HG03521 (cell line): ENCODE results near the gene TAB2.

Source experiments
- ATAC-seq: cut with Tn5 transposase; IDR thresholded peaks from one replicate; pipeline ENCODE4 v1.9.1; 2021; ENCODE audit warnings: mild to moderate bottlenecking, moderate library complexity; ENCODE audit not compliant: unreplicated experiment

TAB2 gene

DNA sequence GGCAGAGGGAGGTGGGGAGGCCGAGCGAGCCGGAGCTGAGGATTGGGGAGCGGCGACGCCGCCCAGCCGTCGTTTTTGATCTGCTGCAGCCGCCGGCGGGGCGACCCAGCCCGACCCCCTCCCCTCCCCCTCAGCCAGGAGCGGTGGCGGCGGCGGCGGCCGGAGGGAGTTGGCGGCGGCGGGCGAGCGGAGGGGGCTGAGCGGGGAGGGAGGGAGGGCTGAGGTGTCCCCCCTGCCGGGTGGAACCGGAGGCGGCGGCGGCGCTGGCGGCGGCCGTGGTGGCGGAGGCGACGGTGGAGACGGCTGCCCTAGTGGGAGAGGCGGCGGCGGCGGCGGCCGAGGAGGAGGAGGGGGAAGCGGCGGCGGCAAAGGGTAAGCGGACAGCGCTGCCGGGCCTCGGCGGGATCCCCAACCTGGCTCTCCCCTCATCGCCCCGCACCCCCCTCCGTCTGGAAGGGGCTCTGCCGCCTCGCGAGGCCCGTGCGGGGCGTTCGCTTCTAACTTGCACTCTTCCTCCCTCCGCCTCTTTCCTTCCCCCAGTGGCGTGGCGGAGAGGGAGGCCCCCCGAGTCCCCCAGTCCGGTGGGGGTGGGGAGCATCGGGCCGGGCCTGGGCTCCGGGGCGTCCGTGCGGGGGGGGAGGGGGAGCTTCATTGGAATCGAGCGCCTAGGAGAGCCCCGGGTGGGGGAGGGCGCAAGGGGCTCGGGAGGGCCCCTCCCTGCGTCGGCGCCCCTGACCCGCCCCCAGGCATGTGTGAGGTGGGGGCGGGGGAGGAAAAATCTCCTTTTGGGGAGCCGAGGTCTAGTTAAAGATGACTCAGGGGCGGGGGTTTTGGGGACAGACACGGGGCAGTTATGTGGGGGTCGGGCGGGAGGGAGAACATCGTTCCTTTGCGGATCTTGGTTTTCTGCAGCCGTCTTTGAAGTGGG lies at the start of gene TAB2:
Gene TAB2, plus strand, starts transcription at position 69 of the 928 bp plus-strand sequence. CDS start 52,286 bp downstream, outside the sequence.
- ATAC-seq = peak; percentile 23

- no peak for ATAC-seq
These were observed 49.4 kb upstream of the TAB2 start for GRCh38 chr6:149268146-149268545.

DNA sequence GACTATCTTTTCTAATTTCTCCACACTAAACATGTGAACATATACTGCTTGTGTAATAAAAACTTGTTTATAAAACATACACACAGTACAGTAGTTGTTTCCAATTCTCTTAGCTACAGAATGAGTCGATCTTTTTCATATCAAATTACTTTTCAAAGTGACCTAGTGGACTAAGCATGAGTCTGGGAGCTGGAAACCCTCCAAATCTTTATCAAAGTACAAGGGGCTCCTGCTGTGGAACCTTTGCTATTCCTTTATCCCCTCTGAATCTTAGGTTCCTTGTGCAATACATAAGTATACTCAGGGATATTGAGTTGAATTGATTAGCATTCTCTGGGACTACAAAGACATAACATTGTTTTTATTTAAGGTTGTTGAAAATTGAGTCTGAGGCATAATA lies 48.7 kb upstream of the TAB2 start:
- ATAC-seq = no peak

DNA sequence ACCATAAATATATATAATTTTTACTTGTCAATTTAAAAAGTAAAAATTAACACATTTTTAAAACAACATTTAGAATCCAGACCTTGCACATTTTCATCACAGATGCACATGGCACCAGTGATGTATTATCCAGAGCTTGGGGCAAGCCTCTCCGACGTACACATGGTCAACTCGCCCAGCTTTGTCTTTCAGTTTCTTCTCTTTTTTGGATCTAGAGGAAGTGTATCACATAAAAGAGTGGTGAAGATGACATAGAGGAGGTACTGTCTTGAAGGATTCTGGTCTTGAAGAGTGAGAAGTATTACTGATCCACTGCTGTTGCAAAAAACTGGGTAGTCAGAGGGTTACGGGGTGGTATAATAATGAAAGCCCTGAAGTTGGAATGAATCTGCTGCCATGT lies 46.9 kb upstream of the TAB2 start:
- no peak for ATAC-seq

DNA sequence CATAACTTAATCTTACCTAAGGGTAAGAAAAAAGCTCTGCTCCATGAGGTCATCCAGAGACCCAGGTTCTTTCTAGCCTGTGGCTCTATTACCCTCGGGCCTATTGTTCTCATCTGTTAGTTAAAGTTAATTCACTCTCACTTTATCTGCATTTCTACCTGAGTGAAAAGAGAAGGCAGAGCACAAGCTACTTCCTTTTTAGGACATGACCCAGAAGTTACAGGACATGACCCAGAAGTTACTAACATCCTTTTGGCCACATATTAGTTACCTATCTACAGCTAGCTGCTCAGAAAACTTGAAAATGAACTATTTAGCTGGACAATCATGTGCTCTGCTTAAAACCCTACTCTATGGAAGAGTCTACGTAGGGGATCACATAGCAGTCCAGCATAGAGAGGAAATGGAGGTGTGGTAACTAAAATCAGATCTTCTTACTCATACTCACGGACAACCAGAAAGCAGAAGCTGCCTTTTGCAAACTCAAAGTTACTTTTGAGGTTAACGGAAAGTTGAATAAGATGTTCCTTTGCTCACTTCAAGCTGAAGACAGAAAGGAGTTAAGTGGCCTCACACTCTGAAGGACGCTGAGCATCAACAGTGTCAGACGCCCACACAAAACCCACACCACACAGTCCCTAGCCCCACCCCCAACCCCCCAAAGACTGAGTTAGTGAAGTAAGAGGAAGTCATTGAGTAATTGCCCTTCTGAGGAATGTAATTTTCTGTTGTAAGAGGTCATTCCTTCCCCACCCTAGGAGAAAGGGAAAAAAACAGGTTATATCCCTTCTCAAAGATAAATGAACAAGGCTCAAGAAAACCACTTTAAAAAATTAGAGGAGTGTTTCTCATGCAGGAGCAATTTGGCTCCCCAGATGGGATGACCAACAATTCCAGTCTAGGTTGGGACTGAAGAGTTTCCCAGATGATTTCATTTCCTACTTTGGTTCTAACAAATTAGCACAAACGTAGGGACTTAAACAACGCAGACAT lies 45.9 kb upstream of the TAB2 start:
- peak; percentile 57 for ATAC-seq

DNA sequence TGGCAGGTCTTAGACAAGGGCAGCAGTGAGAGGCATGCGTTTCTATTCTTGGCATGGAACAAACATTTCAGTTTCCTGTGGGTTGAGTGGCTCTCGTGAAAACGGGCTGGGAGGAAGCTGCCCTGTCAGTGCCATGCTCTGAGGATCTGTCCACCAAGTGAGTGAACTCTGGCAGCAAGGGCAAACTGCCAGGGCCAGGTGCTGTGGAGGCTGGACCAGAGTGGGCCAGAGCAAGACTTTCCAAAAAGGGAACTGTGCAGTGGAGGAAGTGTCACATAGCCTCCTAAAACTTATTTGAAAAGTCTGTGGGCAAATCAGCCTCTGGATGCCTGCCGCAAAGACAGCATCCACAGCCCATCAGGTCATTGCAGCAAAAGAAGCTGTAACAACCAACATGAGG lies 44.2 kb upstream of the TAB2 start:
- ATAC-seq = no peak

DNA sequence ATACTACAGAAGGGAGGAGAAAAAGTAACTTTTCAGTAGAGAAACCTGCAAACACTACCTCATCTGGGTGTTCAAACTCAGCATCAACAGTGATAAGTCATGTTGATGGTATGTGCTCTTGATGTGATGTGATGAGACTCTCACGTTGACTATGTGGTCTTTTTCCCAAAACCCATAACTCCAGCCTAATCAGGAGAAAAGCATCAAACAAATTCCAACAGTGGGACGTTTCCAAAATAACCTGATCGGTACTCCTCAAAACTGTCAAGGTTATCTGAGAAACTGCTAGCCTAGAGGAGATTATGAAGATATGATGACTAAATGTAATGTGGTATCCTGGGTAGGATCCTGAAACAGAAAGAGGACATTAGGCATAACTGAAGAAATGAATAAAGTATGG lies 41.9 kb upstream of the TAB2 start:
- ATAC-seq = no peak

DNA sequence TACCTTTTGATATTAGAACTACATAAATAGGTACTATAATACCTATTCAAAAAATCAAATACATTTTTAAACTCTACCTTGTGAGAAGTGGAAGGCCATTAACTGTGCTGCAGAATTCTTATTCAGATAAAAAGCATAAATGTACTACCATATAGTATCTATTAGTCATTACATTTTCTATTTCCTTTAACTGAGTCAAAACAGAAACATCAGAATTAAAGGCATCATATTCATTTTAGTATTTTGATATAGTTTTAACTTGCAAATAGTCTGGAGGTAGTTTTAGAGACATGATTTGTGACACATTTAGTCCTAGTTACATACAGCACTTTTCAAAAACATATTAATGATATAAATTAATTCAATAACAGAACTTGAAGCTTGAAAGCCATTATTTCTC lies 39.9 kb upstream of the TAB2 start:
- no peak for ATAC-seq

DNA sequence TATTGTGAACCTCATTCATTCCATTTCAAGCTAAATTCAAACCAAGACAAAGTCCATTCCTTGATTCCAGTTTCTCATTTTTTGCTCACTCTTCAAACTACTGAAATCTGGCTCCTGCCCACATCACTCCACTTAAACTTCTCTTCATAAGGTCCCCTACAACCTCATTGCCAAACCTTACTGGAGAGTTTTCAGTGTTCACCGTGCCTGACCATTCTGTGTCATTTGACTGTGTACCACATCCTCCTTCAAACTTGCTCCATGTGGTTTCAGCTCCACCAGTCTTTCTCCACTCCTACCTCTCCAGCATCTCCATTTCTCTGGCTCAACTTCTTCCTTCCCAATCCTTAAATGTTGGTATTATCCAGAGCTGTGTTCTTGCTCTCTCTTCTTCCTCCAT lies 38.5 kb upstream of the TAB2 start:
- ATAC-seq = no peak

DNA sequence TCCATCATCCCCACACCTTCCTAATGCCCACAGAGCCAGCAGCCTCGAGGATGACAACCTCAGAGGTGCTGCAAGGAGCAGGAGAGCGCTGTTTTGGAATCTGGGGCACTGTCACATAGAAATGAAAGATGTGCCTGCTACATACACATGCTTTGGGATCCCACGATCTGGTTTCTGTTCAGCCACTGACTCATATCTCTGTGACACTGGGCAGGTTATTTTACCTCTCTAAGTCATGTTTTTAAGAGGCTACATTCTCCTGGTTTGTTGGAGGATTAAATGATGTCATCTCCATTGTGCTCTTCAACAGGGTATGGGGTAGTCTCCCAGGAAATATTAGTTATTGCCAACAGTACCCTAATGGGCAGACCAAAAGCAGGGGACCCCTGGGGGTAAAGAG lies 32.6 kb upstream of the TAB2 start:
- no peak for ATAC-seq

DNA sequence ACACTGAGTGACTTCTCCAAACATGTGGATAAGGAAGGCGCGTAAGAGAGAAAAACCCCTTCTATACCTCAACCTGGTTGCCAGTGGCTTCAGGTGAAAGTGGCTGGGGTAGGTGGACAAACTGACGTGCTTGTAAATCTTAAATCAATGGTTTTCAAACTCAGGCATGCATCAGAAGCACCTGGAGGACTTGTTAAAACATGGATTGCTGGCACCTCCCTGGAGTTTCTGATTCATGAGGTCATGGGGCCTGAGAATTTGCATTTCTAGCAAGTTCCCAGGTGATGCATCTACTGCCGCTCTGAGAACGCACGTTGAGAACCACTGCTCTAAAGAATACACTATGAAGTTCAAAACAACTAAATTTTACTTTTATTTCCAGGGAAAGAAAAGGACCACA lies 31.9 kb upstream of the TAB2 start:
- ATAC-seq = no peak

GRCh38 chr6:149286905-149287304 lies 30.6 kb upstream of the TAB2 start:
- ATAC-seq = no peak

GRCh38 chr6:149289192-149289781 lies 28.2 kb upstream of the TAB2 start:
- no peak for ATAC-seq

DNA sequence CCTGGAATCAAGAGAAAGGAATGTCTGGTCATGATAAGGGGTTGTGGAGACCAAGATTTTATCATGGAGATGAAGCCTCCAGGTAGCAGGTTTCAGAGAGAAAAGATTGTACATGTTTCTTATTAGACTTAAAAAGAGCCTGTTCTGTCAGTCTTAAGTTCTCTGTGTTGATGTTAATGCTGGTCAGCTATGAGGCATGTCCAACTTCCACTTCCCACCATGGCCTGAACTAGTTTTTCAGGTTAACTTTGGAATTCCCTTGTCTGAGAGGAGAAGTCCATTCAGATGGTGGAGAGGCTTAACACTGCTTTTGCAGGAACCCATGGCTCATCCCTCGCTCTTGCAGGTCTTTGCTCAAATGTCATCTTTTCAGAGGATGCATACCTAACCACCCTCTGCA lies 27.5 kb upstream of the TAB2 start:
- no peak for ATAC-seq

- ATAC-seq = no peak
These were observed 24.3 kb upstream of the TAB2 start for GRCh38 chr6:149293244-149293643.

DNA sequence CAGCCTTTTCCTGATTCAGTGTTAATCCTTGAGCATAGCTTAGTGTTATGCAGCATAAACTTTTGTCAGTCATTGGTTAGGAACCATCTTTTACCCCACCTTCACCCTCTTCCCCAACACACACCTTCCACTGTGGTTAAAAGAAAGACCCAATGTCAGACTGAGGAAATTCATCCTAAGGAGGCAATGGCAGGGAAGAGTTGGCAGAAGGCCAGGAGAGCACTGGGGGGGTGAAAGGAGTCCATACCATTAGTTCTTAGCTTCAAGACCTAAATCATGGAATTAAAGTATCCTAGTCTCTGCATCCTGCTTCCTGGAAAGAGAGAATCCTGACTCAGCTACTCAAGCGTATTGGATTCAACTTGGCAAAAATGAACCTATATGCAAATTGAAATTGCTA lies 16.9 kb upstream of the TAB2 start:
- no peak for ATAC-seq

- ATAC-seq = no peak
These were observed 14.8 kb upstream of the TAB2 start for GRCh38 chr6:149302723-149303122.

- ATAC-seq = no peak
These were observed 14.0 kb upstream of the TAB2 start for GRCh38 chr6:149303468-149303867.

GRCh38 chr6:149305372-149305771 lies 12.1 kb upstream of the TAB2 start:
- ATAC-seq = no peak

DNA sequence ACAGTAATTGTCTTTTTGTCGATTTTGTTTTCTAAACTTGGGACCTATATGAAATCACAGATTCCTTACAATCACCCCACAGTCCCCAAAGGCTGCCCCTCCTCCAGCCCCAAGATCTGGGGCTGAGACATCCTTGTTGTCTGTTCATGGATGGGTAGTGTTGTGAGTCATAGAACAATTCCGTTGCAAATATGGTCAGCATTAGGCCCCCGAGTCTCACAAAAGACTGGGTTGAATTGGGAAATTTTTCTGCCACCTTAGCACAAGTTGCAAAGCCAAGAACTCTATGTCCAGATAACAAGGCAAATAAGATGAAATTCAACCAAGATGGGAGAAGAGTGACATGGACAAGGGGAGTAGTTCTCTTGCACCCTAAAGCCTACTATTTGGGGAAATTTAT lies 10.5 kb upstream of the TAB2 start:
- ATAC-seq = no peak

DNA sequence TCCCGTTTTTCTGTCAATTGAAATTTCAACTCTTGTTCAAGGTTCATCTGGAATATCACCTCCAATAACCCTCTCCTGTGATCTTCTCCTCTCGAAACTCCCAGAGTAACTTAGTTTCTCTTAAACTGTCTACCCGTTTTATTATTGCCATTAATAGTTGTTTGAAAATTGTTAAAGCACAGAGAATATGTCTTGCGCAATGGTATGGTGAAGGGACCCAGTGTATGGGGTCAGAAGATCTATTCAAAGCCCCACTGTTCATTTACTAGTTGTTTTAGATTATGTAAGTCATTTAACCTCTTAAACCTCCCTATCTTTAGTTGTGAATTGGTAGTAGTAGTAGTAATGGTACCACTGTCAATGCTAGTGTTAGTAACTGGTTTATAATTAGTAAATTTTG lies 6.2 kb upstream of the TAB2 start:
- no peak for ATAC-seq
